Ishikawa (cell line): Measurements from ENCODE around the gene EFNA5.

Source experiments
- CEBPB ChIP-seq: IDR thresholded peaks from 2 replicates; pipeline ENCODE4 v1.6.1; 2012
- CREB1 ChIP-seq: IDR thresholded peaks from 2 replicates; pipeline ENCODE4 v1.6.1; 2012; ENCODE audit warnings: low read depth
- EGR1 ChIP-seq: IDR thresholded peaks from 2 replicates; pipeline ENCODE4 v1.6.1; 2012
- EP300 ChIP-seq: IDR thresholded peaks from 2 replicates; pipeline ENCODE4 v1.6.1; 2012; ENCODE audit warnings: borderline replicate concordance
- FOXM1 ChIP-seq: IDR thresholded peaks from 2 replicates; pipeline ENCODE4 v1.6.1; 2012; ENCODE audit warnings: low read depth, borderline replicate concordance
- MAX ChIP-seq: IDR thresholded peaks from 2 replicates; pipeline ENCODE4 v1.6.1; 2012
- NFIC ChIP-seq: IDR thresholded peaks from 2 replicates; pipeline ENCODE4 v1.6.1; 2012
- RAD21 ChIP-seq: IDR thresholded peaks from 2 replicates; pipeline ENCODE4 v1.6.1; 2012; ENCODE audit warnings: low read depth
- REST ChIP-seq: IDR thresholded peaks from 2 replicates; pipeline ENCODE4 v1.6.1; 2012; ENCODE audit warnings: low read depth, mild to moderate bottlenecking
- TAF1 ChIP-seq: IDR thresholded peaks from 2 replicates; pipeline ENCODE4 v1.6.1; 2012; ENCODE audit warnings: low read depth, mild to moderate bottlenecking
- TCF12 ChIP-seq: IDR thresholded peaks from 2 replicates; pipeline ENCODE4 v1.6.1; 2012; ENCODE audit warnings: low read depth
- TEAD4 ChIP-seq: IDR thresholded peaks from 2 replicates; pipeline ENCODE4 v1.6.1; 2012
- USF1 ChIP-seq: IDR thresholded peaks from 2 replicates; pipeline ENCODE4 v1.6.1; 2012
- YY1 ChIP-seq: IDR thresholded peaks from 2 replicates; pipeline ENCODE4 v1.6.1; 2012; ENCODE audit warnings: low read depth
- ZBTB7A ChIP-seq: IDR thresholded peaks from 2 replicates; pipeline ENCODE4 v1.6.1; 2012; ENCODE audit warnings: low read depth

Gene EFNA5

GRCh38 chr5:107502676-107503060 lies 168.1 kb downstream of the EFNA5 start:
- TF ChIP-seq YY1 (no peak), TAF1 (no peak), CEBPB (no peak), EP300 (no peak), ZBTB7A (no peak)

GRCh38 chr5:107501965-107502675 lies 168.6 kb downstream of the EFNA5 start:
- TF ChIP-seq EGR1 (no peak), RAD21 (no peak), EP300 (no peak), TAF1 (no peak), REST (no peak), NFIC (no peak), YY1 (no peak), FOXM1 (no peak), CEBPB (no peak), ZBTB7A (no peak), TCF12 (no peak), CREB1 (no peak)

GRCh38 chr5:107500840-107501239 lies 169.9 kb downstream of the EFNA5 start:
- TF ChIP-seq CEBPB (no peak), EGR1 (no peak), CREB1 (no peak), NFIC (no peak), REST (no peak), RAD21 (no peak), TAF1 (no peak), EP300 (no peak), TEAD4 (no peak), TCF12 (no peak), ZBTB7A (no peak), YY1 (no peak), FOXM1 (no peak), USF1 (no peak), MAX (no peak)

GRCh38 chr5:107500347-107500746 lies 170.4 kb downstream of the EFNA5 start:
- TF ChIP-seq EGR1 (no peak), USF1 (no peak), EP300 (no peak), CREB1 (no peak), FOXM1 (no peak), CEBPB (no peak), TCF12 (no peak), RAD21 (no peak), TEAD4 (no peak), TAF1 (no peak)

GRCh38 chr5:107499776-107500175 lies 171.0 kb downstream of the EFNA5 start:
- TF ChIP-seq MAX (no peak), CREB1 (no peak), EGR1 (no peak), TCF12 (no peak), RAD21 (no peak), EP300 (no peak), REST (no peak), ZBTB7A (no peak), YY1 (no peak), USF1 (no peak), NFIC (no peak), FOXM1 (no peak), CEBPB (no peak), TAF1 (no peak), TEAD4 (no peak)
